ENCODE results near the gene MAPK4.

DNA sequence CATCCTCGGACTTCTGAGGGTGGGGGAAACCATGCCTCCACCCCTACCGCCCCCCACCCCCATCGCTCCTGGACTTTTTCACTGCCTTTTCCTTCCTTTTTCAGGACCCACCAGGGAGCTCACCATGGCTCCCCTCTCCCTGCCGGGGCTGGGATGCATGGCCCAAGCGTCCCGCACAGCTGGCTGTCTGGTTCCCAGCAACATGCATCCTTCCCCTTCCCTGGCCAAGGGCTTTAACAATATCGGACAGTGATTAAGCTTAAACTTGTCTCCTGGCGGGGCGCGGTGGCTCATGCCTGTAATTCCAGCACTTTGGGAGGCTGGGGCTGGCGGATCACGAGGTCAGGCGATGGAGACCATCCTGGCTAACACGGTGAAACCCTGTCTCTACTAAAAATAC, 215.8 kb downstream of the MAPK4 start:
- TF ChIP-seq, protein P1, sequence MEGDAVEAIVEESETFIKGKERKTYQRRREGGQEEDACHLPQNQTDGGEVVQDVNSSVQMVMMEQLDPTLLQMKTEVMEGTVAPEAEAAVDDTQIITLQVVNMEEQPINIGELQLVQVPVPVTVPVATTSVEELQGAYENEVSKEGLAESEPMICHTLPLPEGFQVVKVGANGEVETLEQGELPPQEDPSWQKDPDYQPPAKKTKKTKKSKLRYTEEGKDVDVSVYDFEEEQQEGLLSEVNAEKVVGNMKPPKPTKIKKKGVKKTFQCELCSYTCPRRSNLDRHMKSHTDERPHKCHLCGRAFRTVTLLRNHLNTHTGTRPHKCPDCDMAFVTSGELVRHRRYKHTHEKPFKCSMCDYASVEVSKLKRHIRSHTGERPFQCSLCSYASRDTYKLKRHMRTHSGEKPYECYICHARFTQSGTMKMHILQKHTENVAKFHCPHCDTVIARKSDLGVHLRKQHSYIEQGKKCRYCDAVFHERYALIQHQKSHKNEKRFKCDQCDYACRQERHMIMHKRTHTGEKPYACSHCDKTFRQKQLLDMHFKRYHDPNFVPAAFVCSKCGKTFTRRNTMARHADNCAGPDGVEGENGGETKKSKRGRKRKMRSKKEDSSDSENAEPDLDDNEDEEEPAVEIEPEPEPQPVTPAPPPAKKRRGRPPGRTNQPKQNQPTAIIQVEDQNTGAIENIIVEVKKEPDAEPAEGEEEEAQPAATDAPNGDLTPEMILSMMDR (IDR thresholded peaks at IDR 0.05) = no peak
- TF ChIP-seq POLR2A (IDR thresholded peaks at IDR 0.05) = no peak

Data from esophagus squamous epithelium (tissue), 4 donors.